GM19035 (cell line): ENCODE results near the gene DISC1.
"Not testable (repeated sequence)": the region's sequence is repeated elsewhere in the genome, so short reads cannot be mapped to it uniquely, and the experiment has no call there.

Experiments used
- ATAC-seq: cut with Tn5 transposase; IDR thresholded peaks from one replicate; pipeline ENCODE4 v1.9.1; 2021; ENCODE audit not compliant: unreplicated experiment

Gene DISC1

DNA sequence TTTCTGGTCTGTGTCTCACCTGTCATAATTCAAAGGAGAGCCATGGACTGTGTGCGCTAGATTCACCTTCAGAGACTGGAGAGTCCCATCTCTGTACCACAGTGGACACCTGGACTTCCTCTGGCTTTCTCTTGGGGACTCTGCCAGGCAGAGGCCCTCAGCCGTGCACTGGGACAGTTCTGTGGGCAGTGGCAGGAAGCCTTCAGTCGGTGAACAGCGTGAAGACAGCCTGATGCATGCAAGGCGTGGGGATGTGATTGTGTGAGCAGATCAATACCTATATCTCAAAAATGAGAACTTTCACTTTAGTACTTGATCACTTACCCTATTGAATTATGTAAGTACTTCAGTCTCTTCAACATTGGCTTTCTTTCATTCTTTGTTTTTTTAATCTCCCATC lies 245.3 kb downstream of the DISC1 start:
- ATAC-seq: no peak

DNA sequence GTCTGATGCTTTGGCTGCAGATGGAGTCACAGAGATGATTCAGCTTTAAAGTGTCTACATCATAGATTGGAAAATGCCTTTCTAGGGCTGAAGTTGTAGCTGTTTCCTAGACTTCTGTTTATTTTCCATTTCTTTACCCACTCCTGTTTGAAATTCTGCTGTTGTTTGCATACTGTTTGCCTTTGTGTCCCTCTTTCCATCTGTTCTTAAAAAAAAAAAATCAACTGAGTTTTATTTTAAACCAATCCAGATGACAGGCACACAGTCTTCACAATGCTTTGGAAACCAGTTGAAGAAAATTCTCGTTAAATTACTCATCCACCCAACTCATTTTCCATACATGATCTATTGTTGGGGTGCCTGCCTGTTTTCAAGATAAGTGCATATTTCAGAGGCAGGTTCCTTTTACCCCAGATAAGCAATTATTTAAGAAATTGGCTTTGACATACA lies 245.9 kb downstream of the DISC1 start:
- ATAC-seq: no peak

DNA sequence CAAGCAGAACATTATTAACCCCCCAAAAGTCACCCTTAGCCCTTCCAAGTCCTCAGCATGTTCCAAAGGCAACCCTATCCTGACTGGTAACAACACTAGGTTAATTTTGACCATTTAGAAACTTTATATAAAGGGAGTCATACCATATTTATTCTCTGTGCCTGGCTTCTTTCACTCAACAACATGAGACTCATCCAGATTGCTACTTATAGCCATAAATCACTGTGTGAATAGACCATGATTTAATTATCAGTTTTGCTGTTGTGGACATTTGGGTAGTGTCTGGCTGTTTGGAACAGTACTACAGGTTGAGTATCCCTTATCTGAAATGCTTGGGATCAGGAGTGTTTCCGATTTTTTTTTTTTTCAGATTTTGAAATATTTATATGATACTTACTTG lies 252.1 kb downstream of the DISC1 start:
- ATAC-seq: no peak

DNA sequence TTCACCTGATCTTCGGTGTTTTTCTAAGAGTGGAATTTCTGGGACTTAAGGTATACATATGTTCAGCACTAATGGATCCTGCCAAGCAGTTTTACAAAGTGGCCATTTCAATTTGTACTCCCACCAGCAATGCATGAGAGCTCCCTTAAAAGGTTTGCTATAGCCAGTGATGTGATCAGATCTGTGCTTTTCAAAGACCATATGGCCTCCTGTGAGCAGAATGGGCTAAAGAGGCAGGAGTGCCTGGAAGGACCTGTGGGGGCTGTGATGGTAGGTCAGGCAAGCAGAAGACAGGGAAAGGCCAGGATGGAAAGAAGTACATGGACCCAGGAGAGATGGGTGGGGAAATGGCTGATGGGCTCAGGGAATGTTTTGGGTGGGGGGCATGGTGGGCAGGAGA lies 252.7 kb downstream of the DISC1 start:
- no peak for ATAC-seq

DNA sequence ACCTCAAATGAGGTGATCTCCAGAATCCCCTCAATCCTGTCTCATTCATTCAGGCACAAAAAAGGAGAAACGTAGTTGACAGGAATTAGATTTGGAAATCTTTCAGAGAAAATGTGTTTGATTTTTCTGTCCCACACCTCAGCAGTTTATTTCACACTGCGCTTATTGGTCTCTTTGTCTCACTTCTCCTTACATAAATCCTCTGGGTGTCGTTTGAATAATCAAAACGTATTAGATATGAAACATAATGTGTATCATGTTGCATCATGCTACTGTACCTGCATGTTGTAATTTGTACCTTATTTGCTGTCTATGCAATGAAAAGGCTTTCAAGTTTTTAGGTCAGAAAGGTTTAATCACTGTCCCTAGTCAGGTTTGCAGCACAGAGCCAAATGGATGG lies 255.7 kb downstream of the DISC1 start:
- ATAC-seq: no peak

DNA sequence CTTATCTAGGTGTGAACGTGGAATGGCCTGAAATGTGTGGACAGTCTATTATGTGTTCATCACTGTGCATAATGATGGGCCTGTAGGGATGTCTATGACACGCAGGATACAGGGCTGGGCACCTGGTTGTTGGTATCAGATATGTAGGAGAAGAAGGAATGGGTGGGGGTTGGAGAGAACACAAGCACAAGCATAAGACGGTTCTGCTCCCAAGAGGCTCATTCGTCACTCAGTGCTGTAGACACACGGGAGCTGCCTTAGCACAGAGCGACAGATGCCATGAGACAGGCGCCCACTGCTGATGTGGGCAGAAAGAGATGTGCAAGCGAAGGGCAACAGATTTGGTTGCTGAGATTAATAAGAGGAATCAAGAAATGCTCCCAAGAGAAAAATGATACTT lies 256.2 kb downstream of the DISC1 start:
- no peak for ATAC-seq

DNA sequence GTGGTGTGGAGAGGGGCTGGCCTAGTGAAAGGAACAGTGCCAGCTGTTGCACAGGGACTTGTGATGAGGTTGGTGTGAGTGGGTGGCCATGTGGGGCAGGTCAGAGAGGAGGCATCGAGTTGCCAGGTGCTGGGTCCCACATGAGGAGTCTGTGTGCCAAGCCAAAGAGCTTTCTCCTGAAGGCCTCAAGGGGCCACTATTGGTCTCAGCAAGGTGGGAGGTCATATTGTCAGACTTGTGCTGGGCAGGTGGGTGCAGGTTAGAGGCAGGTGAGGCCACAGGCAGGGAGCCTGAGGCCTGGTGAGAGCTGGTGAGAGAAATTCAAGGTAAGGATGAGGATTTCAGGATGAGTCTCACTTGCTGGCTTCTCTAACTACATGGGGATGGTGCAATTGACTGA lies 256.8 kb downstream of the DISC1 start:
- ATAC-seq: no peak

DNA sequence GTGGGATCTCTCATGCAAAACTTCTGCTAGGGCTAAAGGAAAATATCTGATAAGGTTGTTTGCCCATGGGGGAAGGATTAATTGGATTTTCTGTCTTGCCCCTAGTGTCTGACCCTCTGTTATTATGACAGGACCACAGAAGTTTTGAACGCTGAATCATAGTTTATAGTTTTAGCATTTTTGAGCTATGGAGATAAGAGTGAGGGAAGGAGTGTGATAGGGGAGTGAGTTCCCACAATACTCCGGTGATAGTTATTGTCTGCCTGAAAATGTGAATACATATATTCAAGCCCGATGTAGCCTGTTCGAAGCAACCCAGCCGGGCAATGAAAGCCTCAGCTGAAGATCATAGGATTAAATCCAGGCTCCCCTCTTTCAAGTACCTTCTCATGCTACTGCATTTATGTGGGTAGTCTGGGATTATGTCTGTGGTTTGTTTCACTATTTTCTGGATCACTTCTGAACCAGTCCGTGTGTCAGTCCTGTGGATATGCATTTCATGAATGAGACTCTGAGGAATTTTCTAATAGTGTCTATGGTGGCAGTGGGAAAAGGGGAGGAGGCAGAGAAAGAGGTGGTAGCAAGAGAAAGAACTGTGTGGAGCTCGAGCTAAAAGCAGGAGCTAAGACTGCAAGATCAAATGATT lies 258.7 kb downstream of the DISC1 start:
- ATAC-seq: no peak

DNA sequence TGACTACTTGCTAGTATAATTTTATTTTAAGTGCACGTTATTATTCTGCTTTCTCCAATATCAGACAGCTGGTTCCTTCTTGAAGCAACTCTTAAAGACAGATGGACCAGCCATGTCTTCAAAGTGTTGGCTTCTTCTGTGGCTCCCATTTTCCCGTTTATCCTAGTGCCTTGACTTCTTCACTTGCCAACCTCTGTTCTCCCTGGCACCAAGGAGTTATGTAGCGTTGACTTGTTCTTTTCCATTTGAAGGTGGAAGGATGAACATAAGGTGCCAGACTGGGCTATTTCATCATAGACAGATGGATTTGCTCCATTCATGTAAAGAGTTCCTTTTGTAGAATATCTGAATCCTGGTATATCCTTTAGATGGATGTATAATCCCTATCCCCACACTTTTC lies 260.6 kb downstream of the DISC1 start:
- ATAC-seq: no peak

DNA sequence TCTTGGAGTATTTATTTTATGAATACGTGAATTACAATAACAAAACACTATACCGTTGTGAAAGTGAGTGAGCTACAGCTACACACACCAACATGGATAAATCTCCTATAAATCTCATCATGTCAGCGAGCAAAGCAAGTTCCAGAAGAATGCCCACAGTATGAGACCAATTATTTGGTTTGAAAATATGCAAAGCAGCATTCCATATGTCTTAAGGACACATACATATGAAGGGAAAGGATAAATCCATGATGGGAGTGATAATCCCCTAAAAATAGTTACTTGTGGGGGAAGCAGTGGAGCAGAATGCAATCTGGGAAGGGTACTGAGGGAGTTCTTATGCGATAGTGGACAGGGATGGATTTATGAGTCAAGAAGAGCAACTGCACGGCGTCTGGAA lies 261.3 kb downstream of the DISC1 start:
- ATAC-seq: no peak

DNA sequence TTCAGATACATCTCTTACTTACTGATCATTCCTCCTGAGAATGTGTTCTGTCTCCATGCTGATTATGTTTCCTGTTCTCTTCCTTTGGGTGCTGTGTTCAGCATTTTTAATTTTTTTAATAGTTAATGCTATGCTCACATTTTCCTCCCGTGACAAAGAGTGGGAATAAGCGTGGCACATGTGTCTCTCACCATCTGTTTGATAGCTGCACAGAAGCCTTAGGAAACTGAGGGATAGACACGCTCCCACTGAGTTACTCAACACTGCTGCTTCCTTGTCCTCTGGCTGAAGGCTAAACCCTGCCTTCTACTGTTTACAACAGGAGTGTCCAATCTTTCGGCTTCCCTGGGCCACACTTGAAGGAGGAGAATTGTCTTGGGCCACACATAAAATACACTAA lies 264.2 kb downstream of the DISC1 start:
- no peak for ATAC-seq

DNA sequence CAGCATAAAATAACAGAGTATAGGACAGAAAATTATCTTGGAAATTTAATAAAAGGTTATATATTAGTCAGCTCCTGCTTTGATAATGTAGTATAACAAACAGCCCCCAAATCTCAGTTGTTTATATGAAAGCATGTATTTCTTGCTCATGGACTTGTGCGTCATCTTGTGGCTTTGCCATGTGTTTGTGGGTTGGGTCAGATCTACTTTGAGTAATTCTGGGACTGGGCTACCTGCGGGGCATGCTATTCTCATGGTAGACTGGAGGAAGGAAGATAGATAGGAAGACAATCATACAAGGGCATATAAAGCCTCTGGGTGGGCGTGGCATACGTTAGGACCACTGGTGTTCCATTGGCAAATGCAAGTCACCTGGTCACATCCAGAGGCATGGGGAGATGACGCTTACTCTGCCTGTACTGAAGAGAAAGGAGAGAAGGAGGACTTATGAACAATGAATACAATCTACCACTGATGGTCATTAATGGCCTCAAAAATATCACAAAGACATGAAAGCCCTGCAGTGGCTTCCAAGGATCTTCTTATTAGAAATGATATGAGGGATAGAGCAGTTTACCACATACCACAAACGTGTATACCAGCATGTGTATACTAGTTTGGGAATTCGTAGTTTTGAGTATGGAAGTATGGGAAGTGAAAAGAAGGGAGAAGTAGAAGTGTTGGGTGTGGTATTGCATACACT lies 267.0 kb downstream of the DISC1 start:
- ATAC-seq: no peak

DNA sequence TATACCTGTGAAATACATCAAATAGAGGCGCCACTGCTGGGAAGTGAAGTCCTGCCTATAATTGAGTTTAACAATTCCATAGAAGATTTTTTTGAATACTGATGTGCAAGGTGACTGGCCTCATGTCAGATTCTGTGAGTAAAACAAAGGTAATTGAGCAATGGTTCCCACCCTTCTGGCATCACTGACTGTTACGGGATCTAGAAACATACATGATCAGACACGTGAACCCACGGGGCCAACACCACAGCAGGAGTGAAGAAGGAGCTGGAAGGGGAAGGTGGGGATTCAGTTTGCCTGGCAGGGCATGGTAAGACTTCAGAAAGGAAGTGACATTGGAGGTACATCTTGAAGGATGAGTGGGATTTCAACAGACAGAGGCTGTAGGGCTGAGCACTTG lies 270.2 kb downstream of the DISC1 start:
- no peak for ATAC-seq

DNA sequence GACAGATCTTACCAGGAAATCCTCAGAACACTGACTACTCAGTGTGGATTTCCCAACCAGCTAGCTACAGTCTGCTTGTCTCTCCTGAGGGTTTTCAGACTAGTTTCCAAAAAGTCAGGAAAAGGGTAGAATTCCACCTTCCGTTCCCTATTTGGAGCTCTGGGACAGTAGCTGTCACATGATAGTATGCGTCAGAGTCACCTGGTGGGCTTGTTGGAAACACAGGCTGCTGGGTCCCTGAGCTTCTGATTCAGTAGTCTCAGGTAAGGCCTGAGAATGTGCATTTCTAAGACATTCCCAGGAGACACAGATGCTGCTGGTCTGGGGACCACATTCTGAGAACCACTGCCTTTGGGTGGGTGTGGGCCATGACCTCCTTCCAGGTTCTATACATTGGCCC lies 272.5 kb downstream of the DISC1 start:
- no peak for ATAC-seq

DNA sequence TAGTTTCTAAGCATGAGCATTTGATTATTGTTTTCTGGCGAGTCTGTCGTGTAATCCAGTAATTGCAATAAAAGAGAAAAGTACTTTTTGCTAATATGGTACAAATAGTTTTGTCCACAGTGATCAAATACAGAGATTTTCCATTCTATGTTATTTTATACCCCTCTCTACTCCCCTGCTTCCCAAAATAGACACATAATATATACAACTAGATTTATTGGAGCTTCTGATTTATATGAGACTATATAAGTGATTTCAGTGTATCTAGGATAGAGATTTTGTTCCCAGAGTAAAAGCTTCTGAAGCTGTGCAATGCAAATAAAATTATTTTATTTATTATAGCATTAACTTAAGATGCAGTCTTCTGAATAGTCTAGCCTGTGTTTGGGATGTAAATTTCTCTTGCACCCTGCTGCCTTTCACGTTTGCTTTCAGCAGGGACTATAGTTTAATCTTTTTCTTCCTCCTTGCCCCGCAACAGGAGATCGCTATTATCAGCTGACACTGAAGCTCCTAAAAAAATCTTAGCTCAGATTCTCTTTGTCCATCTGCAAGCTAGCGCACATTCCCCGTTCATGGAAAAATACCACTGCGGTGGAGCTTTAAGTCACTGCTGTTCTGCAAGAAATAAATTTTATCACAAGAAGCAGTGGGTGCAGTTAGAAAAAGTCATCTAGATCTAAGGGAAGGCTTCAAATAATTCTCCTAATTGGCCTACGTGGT lies 273.3 kb downstream of the DISC1 start:
- ATAC-seq: no peak

DNA sequence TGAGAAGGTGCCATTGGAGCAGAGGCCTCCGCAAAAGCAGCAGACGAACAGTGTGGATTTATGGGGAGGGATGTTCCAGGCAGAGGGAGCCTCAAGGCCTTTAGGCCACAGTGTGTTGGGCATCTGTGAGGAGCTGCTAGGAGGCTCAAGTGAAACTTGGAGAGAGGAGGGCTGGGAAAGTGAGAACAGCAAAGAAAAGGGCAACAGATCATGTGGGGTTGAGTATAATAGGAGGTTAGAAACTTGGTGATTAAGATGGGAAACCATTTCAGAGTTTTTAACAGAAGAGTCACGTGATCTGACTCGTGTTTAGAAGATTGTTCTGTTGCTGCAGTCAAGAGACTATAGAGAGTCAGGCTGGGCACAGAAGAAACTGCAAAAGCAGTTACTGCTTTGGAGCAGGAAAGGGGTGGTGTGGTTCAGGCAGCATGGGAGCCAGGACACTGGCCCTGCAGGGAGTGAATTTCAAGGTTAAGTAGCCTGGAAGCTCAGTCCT lies 277.0 kb downstream of the DISC1 start:
- no peak for ATAC-seq

DNA sequence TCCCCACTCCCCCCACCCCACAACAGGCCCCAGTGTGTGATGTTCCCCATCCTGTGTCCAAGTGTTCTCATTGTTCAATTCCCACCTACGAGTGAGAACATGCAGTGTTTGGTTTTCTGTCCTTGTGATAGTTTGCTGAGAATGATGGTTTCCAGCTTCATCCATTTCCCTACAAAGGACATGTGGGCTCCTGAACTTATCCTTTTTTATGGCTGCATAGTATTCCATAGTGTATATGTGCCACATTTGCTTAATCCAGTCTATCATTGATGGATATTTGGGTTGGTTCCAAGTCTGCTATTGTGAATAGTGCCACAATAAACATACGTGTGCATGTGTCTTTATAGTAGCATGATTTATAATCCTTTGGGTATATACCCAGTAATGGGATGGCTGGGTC lies 280.7 kb downstream of the DISC1 start:
- not testable (repeated sequence) for ATAC-seq

DNA sequence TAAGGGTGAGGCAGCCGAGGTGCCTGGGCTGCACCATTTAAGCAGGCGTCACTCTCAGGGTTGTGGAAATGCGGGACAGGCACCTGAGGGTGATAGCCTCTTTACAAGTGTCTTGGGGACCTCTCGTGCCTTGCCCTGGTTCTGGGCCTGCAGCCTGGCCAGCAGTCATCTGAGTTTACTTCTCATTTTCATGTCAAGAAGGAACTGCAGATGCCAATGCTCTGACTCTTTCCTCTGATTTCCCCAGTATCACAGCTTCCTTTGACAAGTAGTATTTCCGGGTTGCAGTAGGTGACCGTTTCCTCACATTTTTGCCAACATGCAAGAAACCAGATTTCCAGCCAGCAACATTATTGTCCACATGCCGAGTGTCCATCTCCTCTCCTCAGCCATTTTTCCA lies 286.9 kb downstream of the DISC1 start:
- no peak for ATAC-seq

DNA sequence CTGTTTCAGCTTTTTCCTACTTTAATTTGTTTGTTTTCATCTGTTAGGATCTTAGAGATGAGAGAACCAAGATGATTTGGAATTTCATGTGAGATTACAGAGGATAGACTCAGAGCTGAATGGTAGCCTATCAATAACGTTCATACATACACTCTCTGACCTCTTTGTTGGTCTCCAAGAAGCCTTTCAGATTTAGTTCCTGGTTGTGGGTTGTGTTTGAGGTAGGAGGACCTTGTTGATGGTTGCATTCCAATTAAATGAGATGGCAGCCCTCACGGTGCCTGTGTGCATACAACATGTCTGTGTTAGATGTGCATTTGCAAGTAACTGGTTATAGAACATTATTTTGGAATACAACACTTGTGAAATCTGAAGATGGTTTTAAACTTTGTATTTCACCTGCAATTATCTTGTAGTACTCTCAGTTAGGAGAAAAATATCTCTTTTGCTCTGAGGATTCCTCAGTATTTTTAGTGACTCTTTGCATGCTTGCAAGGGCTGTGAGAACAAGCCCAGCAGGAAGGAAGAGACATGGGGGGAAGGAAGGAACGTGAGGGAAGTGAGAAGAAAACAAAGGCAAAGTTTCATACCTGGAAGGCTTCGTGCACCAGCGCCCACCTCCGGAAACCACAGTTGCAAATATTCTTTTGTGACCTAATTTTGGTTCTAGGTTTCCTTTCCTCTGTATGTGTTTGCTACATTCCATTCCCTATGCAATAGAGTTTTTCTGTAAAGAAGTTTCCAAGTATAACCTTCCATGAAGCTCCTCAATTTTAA lies 291.8 kb downstream of the DISC1 start:
- no peak for ATAC-seq

DNA sequence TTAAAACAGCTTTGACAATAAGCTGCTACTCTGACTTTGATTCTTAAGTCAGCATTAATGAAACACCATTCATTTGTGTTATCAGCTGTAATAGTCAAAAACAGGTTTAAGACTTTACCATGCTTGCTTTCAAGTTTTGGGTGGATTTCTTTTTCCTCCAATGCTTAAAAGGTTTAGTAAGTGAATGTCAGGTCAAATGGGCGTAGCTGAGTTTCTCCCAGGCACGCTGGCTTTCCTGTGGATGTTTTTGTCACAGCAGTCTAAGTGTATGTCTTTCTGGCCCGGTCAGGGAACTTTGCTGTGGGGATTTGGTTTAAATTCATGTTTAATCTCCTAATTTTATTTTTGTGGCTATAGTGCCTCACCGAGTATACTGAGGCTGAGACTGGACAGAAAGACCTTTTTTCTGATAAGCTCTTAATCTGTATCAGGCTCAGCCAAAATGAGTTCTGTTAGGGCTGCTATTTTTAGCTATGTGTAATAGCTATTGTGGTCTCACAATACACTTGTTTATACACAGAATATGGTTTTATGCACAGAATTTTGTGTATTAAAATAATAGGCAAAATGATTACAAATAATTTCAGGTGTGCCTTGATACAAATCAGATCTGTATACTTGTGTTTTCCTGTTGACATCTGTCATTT lies 292.8 kb downstream of the DISC1 start:
- ATAC-seq: no peak

DNA sequence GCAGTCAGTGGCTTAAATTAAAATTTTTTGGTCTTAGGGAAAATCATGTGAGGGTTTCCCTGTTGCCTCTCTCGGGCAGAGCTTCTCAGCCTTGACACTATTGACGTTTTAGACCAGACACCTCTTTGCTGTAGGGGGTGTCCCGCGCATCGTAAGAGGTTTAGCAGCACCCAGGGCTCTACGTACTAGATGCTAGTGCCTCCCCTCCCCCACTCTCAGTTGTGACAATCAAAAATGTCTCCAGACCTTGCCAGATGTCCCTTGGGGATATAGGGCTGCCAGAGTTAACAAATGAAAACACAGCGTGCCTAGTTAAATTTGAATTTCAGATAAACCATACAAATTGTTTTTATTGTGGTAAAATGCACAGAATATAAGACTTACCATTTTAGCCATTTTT lies 293.3 kb downstream of the DISC1 start:
- ATAC-seq: no peak
